MM.1S (cell line): ENCODE data around the gene SEMA3E.

Source experiments
- DNase-seq: peaks from one replicate; pipeline ENCODE4 v3.0.0-alpha.2; 2015
- H2AFZ ChIP-seq: fragments of 300-600 bp; sonication (generic); 2 replicates; pipeline ENCODE4 v1.6.0; 2016; ENCODE audit warnings: antibody characterized with exemption, low read length
- H3F3A ChIP-seq: fragments of 300-600 bp; sonication (generic); 2 replicates; pipeline ENCODE4 v1.6.1; 2016; ENCODE audit warnings: mild to moderate bottlenecking, antibody characterized with exemption, low read length, moderate library complexity, mixed read lengths; ENCODE audit not compliant: insufficient read depth
- H3K27ac ChIP-seq: fragments of 300-600 bp; sonication (generic); 2 replicates; pipeline ENCODE4 v1.5.1; 2016; ENCODE audit warnings: mild to moderate bottlenecking, low read length
- H3K27me3 ChIP-seq: fragments of 300-600 bp; sonication (generic); replicated peaks from 2 replicates; pipeline ENCODE4 v1.6.0; 2016; ENCODE audit warnings: low read length; ENCODE audit not compliant: insufficient read depth
- H3K36me3 ChIP-seq: fragments of 300-600 bp; sonication (generic); replicated peaks from 2 replicates; pipeline ENCODE4 v1.6.1; 2016; ENCODE audit warnings: mild to moderate bottlenecking, low read length, mixed read lengths; ENCODE audit not compliant: insufficient read depth
- H3K4me1 ChIP-seq: fragments of 300-600 bp; sonication (generic); 2 replicates; pipeline ENCODE4 v1.6.1; 2016; ENCODE audit warnings: low read length, mixed read lengths
- H3K4me2 ChIP-seq: fragments of 300-600 bp; sonication (generic); 2 replicates; pipeline ENCODE4 v1.6.0; 2016; ENCODE audit warnings: low read depth, low read length
- H3K4me3 ChIP-seq: fragments of 300-600 bp; sonication (generic); 2 replicates; pipeline ENCODE4 v1.5.1; 2016; ENCODE audit warnings: low read length, mixed read lengths
- H3K79me2 ChIP-seq: fragments of 300-600 bp; sonication (generic); 2 replicates; pipeline ENCODE4 v1.6.1; 2016; ENCODE audit warnings: mixed run types, low read length, mixed read lengths
- H3K9ac ChIP-seq: fragments of 300-600 bp; sonication (generic); 2 replicates; pipeline ENCODE4 v1.6.1; 2016; ENCODE audit warnings: low read length, mixed read lengths
- H3K9me2 ChIP-seq: fragments of 300-600 bp; sonication (generic); replicated peaks from 2 replicates; pipeline ENCODE4 v1.6.1; 2016; ENCODE audit warnings: mild to moderate bottlenecking, low read length, mixed read lengths; ENCODE audit not compliant: insufficient read depth
- H3K9me3 ChIP-seq: fragments of 300-600 bp; sonication (generic); replicated peaks from 2 replicates; pipeline ENCODE4 v1.6.1; 2016; ENCODE audit warnings: mild to moderate bottlenecking, low read length, mixed read lengths; ENCODE audit not compliant: insufficient read depth
- H4K20me1 ChIP-seq: fragments of 300-600 bp; sonication (generic); 2 replicates; pipeline ENCODE4 v1.6.1; 2016; ENCODE audit warnings: mild to moderate bottlenecking, low read length, moderate library complexity, mixed read lengths; ENCODE audit not compliant: insufficient read depth
- EZH2 ChIP-seq: fragments of 300-600 bp; sonication (generic); optimal IDR thresholded peaks from 2 replicates; pipeline ENCODE3; 2017; ENCODE audit warnings: low read depth, mild to moderate bottlenecking, antibody characterized with exemption, low read length, mixed read lengths
- EZH2phosphoT487 ChIP-seq: fragments of 300-600 bp; sonication (generic); IDR thresholded peaks from 2 replicates; pipeline ENCODE4 v1.6.1; 2018; ENCODE audit warnings: antibody characterized with exemption, low read length
- TF ChIP-seq, protein P1 (sequence below): fragments of 300-600 bp; sonication (generic); IDR thresholded peaks from 2 replicates; pipeline ENCODE4 v1.5.1; 2016; ENCODE audit warnings: antibody characterized with exemption, low read length, mixed read lengths

The SEMA3E gene

DNA sequence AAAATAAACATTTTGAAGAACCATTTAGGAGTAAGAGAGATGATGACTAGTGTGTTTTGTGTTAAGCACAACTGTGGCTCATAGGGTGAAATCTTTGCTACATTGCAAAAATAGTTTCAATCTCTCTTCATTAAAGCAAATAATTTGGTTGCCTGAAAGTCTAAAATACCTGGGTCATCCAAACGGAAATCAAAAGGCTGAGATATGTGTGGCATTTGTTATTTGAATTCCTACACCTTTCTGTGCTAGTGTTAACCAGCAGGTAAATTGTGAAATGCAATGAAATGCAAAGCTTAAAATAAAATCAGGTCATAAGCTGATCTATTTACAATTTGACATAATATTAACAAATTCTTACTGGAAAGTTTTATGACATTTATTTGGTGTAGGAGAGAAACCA lies 40.9 kb upstream of the SEMA3E start:
- Histone ChIP-seq H3F3A (no peaks in the 10 kb centered on the region), H3K4me1 (no peaks in the 10 kb centered on the region), H3K4me3 (no peak overlapping the region), H2AFZ (no peak overlapping the region), H3K79me2 (no peaks in the 10 kb centered on the region), H3K9me3 (no peaks in the 10 kb centered on the region), H3K27ac (no peak overlapping the region), H3K36me3 (no peaks in the 10 kb centered on the region), H3K4me2 (no peak overlapping the region), H3K9ac (no peak overlapping the region), H3K9me2 (no peaks in the 10 kb centered on the region), H3K27me3 (no peaks in the 10 kb centered on the region), H4K20me1 (no peaks in the 10 kb centered on the region)
- DNase-seq: no peak
- TF ChIP-seq, protein P1, sequence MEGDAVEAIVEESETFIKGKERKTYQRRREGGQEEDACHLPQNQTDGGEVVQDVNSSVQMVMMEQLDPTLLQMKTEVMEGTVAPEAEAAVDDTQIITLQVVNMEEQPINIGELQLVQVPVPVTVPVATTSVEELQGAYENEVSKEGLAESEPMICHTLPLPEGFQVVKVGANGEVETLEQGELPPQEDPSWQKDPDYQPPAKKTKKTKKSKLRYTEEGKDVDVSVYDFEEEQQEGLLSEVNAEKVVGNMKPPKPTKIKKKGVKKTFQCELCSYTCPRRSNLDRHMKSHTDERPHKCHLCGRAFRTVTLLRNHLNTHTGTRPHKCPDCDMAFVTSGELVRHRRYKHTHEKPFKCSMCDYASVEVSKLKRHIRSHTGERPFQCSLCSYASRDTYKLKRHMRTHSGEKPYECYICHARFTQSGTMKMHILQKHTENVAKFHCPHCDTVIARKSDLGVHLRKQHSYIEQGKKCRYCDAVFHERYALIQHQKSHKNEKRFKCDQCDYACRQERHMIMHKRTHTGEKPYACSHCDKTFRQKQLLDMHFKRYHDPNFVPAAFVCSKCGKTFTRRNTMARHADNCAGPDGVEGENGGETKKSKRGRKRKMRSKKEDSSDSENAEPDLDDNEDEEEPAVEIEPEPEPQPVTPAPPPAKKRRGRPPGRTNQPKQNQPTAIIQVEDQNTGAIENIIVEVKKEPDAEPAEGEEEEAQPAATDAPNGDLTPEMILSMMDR: no peak
- TF ChIP-seq EZH2: no peak

DNA sequence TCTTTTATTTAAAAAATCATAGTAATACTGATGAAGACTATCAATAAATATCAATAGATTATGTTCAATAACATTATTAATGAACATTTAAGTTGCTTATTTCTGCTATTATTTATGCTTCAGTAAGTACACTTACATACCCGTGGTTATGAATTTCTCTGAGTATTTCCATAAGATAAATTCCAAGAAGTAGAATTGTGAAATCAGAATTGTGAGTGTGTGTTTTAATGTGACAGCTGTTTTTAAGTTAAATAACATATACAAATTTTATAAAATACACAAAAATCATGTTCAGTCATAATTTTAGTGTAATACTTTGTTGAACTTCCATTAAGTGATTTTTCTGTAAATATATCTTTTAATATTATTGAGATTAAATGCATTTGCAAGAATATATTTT lies 37.5 kb upstream of the SEMA3E start:
- H3K4me3 ChIP-seq: no peak overlapping the region
- no peaks in the 10 kb centered on the region for H3K36me3 ChIP-seq
- no peak overlapping the region for H2AFZ ChIP-seq
- H3K79me2 ChIP-seq: no peaks in the 10 kb centered on the region
- no peak overlapping the region for H3K4me2 ChIP-seq
- no peaks in the 10 kb centered on the region for H3K9me2 ChIP-seq
- H3K9ac ChIP-seq: no peak overlapping the region
- TF ChIP-seq, protein P1: no peak
- no peak for TF ChIP-seq EZH2
- no peak for TF ChIP-seq EZH2phosphoT487
- H4K20me1 ChIP-seq: no peaks in the 10 kb centered on the region
- no peaks in the 10 kb centered on the region for H3K9me3 ChIP-seq
- no peak for DNase-seq
- H3F3A ChIP-seq: no peaks in the 10 kb centered on the region
- H3K27ac ChIP-seq: no peak overlapping the region
- no peaks in the 10 kb centered on the region for H3K27me3 ChIP-seq
- no peaks in the 10 kb centered on the region for H3K4me1 ChIP-seq

DNA sequence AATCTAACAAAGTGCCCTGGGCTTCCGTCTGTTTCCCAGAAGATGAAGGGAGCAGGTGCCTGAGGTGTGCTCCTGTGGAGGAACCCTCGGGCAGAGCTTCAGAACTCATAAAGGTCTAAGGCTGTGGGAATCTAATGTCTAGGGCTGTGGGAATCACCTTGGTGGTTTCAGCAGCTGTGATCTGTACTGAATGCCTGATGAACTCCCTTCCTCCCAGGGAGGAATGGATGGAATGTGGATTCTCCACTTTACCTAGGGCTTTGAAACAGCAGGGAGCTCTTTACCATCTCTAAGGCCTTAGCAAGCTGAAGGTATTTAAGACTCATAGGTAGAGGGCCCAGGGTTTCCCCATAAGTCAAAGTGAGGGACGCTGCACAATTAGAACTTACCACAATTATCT lies 36.0 kb upstream of the SEMA3E start:
- Histone ChIP-seq H3K27ac (no peak overlapping the region), H3K27me3 (no peaks in the 10 kb centered on the region), H3K9me2 (no peaks in the 10 kb centered on the region), H4K20me1 (no peaks in the 10 kb centered on the region), H3K9me3 (no peaks in the 10 kb centered on the region), H3K4me2 (no peak overlapping the region), H2AFZ (no peak overlapping the region), H3K79me2 (no peaks in the 10 kb centered on the region), H3K4me3 (no peak overlapping the region), H3K36me3 (no peaks in the 10 kb centered on the region), H3K4me1 (no peaks in the 10 kb centered on the region), H3K9ac (no peak overlapping the region), H3F3A (no peaks in the 10 kb centered on the region)
- no peak for TF ChIP-seq EZH2
- TF ChIP-seq, protein P1: no peak
- TF ChIP-seq EZH2phosphoT487: no peak
- no peak for DNase-seq
